Measurements from ENCODE around the gene MYH4. TPM values are rescaled to one million over a fixed set of nuclear protein-coding genes. Genes with fewer than 3 reads are reported as not detected.

MYH4 gene
- total RNA-seq, 4 donors from 2014 or later: not detected

- no peak overlapping the region for H3K27ac ChIP-seq (replicated peaks in 1 of 4)
- no peaks in the 10 kb centered on the region for H3K36me3 ChIP-seq
- WGBS: 82% methylated on average over 6 of the region's 6 CpGs
- TF ChIP-seq CTCF (IDR thresholded peaks at IDR 0.05) (no peak), POLR2AphosphoS5 (IDR thresholded peaks at IDR 0.05) (no peak), POLR2A (IDR thresholded peaks at IDR 0.05; ENCODE audit: low read depth) (no peak), EP300 (IDR thresholded peaks at IDR 0.05) (no peak)
- H3K4me3 ChIP-seq: no peak overlapping the region
- H3K9me3 ChIP-seq: no peaks in the 10 kb centered on the region
- no peak for DNase-seq (ENCODE audit: extremely low spot score)
- intact Hi-C loops (cut with DNase I): no loop called here
- H3K27me3 ChIP-seq: peaks cover 0 to 11% (median 0%) of the 10 kb centered on the region in 4 donors
- H3K4me1 ChIP-seq: no peaks in the 10 kb centered on the region
These were observed 75.0 kb downstream of the MYH4 start for GRCh38 chr17:10394201-10394887.

Other genes starting within 250 kb of the MYH4 start
- gene MYH13, start 96.6 kb downstream of the MYH4 start, total RNA-seq: not detected
- gene MYH8, start 47.6 kb downstream of the MYH4 start, total RNA-seq: not detected
- under 1 TPM in 1 of 4 donors, not detected in 3; 0.13 TPM for gene MYH1, start 49.0 kb upstream of the MYH4 start, total RNA-seq
- 1 to 10 TPM in 1 of 4 donors, under 1 TPM in 3; under 0.01 to 1.4 (median 0.34) TPM for gene MYH2, start 80.1 kb upstream of the MYH4 start, total RNA-seq
- gene MYH3, start 187.8 kb upstream of the MYH4 start, total RNA-seq: 1 to 10 TPM in 3 of 4 donors, under 1 TPM in 1; 0.83 to 2.4 (median 1.6) TPM
- 10 to 100 TPM; 16.7 to 23.1 (median 18.6) TPM for gene SCO1, start 228.0 kb upstream of the MYH4 start, total RNA-seq
- gene ADPRM, start 228.0 kb upstream of the MYH4 start, total RNA-seq: 10 to 100 TPM in 1 of 4 donors, 1 to 10 TPM in 3; 5.8 to 12.2 (median 8.5) TPM